B cell (primary cell): Measurements from ENCODE around the gene TENT4B. TPM values are rescaled to one million over a fixed set of nuclear protein-coding genes. Genes with fewer than 3 reads are reported as not detected.

Source experiments
- ATAC-seq: fragments of 200-7000 bp; cut with Tn5 transposase; one replicate; pipeline ENCODE4 v1.10.0; 2021; ENCODE audit warnings: low read depth, mild to moderate bottlenecking, moderate number of reproducible peaks, moderate library complexity
- CTCF ChIA-PET: fragments of 350-600 bp; sonication (Branson Sonifier 250); formaldehyde crosslinking; loops from one replicate; lab custom pipeline; 2021; ENCODE audit warnings: antibody characterized with exemption, inconsistent platforms; lab: Charles Lee
- POLR2A ChIA-PET: fragments of 350-600 bp; sonication (Branson Sonifier 250); formaldehyde crosslinking; loops from one replicate; lab custom pipeline; 2021; ENCODE audit warnings: antibody characterized with exemption; lab: Charles Lee
- DNase-seq: peaks from one replicate; pipeline ENCODE4 v3.0.0; 2013
- H2AFZ ChIP-seq: 2 replicates; pipeline ENCODE4 v1.6.1; 2012; ENCODE audit warnings: mild to moderate bottlenecking, low read depth, low read length; ENCODE audit not compliant: insufficient read depth, poor library complexity, severe bottlenecking
- H3K27ac ChIP-seq, 2 donors: 1 replicate in 1 of 2; 2 replicates in 1 of 2; pipeline ENCODE4 v1.5.1; 2012 to 2013; ENCODE audit warnings: low read length in 2 of 2, mild to moderate bottlenecking in 2 of 2, moderate library complexity in 1 of 2
- H3K27me3 ChIP-seq, 4 experiments: fragments of 200-600 bp in 1 of 4; sonication (generic) in 1 of 4; replicated peaks in 1 of 4; 1 replicate in 2 of 4; 2 replicates in 2 of 4; pipeline versions ENCODE4 v1.6.1 to v1.7.0; 2013 to 2016; ENCODE audit warnings: low read length in 3 of 4, mild to moderate bottlenecking in 2 of 4, mixed read lengths in 1 of 4, moderate library complexity in 1 of 4; ENCODE audit not compliant: insufficient read depth in 4 of 4, control insufficient read depth in 3 of 4; ENCODE audit errors: control extremely low read depth in 1 of 4
- H3K36me3 ChIP-seq, 2 experiments: replicated peaks in 1 of 2; 1 replicate in 1 of 2; 2 replicates in 1 of 2; pipeline versions ENCODE4 v1.6.1 to v1.7.1; 2013; ENCODE audit warnings: low read length in 1 of 2; ENCODE audit not compliant: insufficient read depth in 2 of 2, control insufficient read depth in 1 of 2; ENCODE audit errors: control extremely low read depth in 1 of 2, extremely low read depth in 1 of 2
- H3K4me1 ChIP-seq, 2 donors: fragments of 200-600 bp in 1 of 2; sonication (generic) in 1 of 2; 1 replicate in 1 of 2; 2 replicates in 1 of 2; pipeline versions ENCODE4 v1.5.1 to v1.6.1; 2013 to 2017; ENCODE audit warnings: low read length in 2 of 2; ENCODE audit not compliant: control insufficient read depth in 2 of 2, insufficient read depth in 2 of 2
- H3K4me2 ChIP-seq: replicated peaks from 2 replicates; pipeline ENCODE3; 2012; ENCODE audit warnings: mild to moderate bottlenecking, low read depth, low read length; ENCODE audit not compliant: poor library complexity, severe bottlenecking
- H3K4me3 ChIP-seq, 5 experiments: fragments of 200-600 bp in 1 of 5; sonication (generic) in 1 of 5; 1 replicate in 3 of 5; 2 replicates in 2 of 5; pipeline versions ENCODE4 v1.5.1 to v1.7.0; 2011 to 2016; ENCODE audit warnings: low read length in 4 of 5, mild to moderate bottlenecking in 4 of 5, low read depth in 2 of 5, control low read depth in 1 of 5, moderate library complexity in 1 of 5; ENCODE audit not compliant: insufficient read depth in 1 of 5; ENCODE audit errors: control extremely low read depth in 1 of 5, extremely low read depth in 1 of 5
- H3K79me2 ChIP-seq: fragments of 200-600 bp; sonication (generic); one replicate; pipeline ENCODE4 v1.6.0; 2016; ENCODE audit warnings: low read length; ENCODE audit not compliant: control insufficient read depth, insufficient read depth
- H3K9ac ChIP-seq: fragments of 200-600 bp; sonication (generic); 2 replicates; pipeline ENCODE4 v1.6.1; 2017; ENCODE audit warnings: mild to moderate bottlenecking, low read length, moderate library complexity
- H3K9me3 ChIP-seq, 3 donors: one replicate each; pipeline versions ENCODE4 v1.6.1 to v1.7.1; 2013; ENCODE audit warnings: low read length in 2 of 3; ENCODE audit not compliant: control insufficient read depth in 2 of 3, insufficient read depth in 1 of 3; ENCODE audit errors: control extremely low read depth in 1 of 3
- H4K20me1 ChIP-seq: 2 replicates; pipeline ENCODE4 v1.6.0; 2012; ENCODE audit warnings: mild to moderate bottlenecking, low read length; ENCODE audit not compliant: insufficient read depth, control insufficient read depth, poor library complexity, severe bottlenecking
- H3K27ac Mint-ChIP-seq: one replicate; pipeline ENCODE4 v1.8.0; 2021; ENCODE audit warnings: mixed read lengths
- H3K27me3 Mint-ChIP-seq: one replicate; pipeline ENCODE4 v1.8.0; 2021; ENCODE audit warnings: mixed read lengths
- H3K4me1 Mint-ChIP-seq: one replicate; pipeline ENCODE4 v1.8.0; 2021; ENCODE audit warnings: mixed read lengths
- H3K4me3 Mint-ChIP-seq: one replicate; pipeline ENCODE4 v1.8.0; 2021; ENCODE audit warnings: mixed read lengths
- H3K9me3 Mint-ChIP-seq: one replicate; pipeline ENCODE4 v1.8.0; 2022; ENCODE audit warnings: mixed read lengths; ENCODE audit not compliant: insufficient read depth
- CTCF ChIP-seq: fragments of 200-600 bp; IDR thresholded peaks from one replicate; pipeline ENCODE4 v1.8.0; 2022; ENCODE audit warnings: antibody characterized with exemption, mild to moderate bottlenecking
- EZH2 ChIP-seq: IDR thresholded peaks from 2 replicates; pipeline ENCODE4 v1.6.1; 2012; ENCODE audit warnings: borderline replicate concordance, low read depth, mild to moderate bottlenecking, moderate library complexity, low read length; ENCODE audit not compliant: insufficient read depth, poor library complexity, severe bottlenecking
- WGBS: methylation state at CpG from one replicate; pipeline ENCODE4 v1.1.5; 2013; ENCODE audit warnings: missing lambda C conversion rate; ENCODE audit not compliant: insufficient coverage; 5-methylcytosine and 5-hydroxymethylcytosine counted together
- intact Hi-C: fragments of 100-400 bp; cut with micrococcal nuclease; formaldehyde crosslinking; loops from one replicate; pipeline ENCODE4 v1.10.0; 2022
- polyA plus RNA-seq: library from polyadenylated mRNA; depleted of rRNA; stranded (reverse); fragments of >200 nt; gene quantifications from 2 replicates; pipeline ENCODE4 v1.2.3, GENCODE V29; 2012
- total RNA-seq, 2 donors: library from RNA; stranded (reverse); fragments of 120-200 nt in 1 of 2; gene quantifications; 1 replicate in 1 of 2; 2 replicates in 1 of 2; pipeline versions ENCODE4 v1.2.3 to v1.2.4, GENCODE V29; 2013 to 2022

The TENT4B gene
- total and polyA plus RNA-seq, 2 donors (not counting 1 experiment from before 2014, with no cell fraction given), result 6.1 to 17.1 TPM

- TF ChIP-seq CTCF (no peak), EZH2 (no peak)
- ChIA-PET CTCF (interaction anchor here (0.7 to 1.7 kb wide), 2 partner anchors 44 to 76 kb away, joined by 3 to 5 read pairs; no protein-coding TSS in a partner anchor), POLR2A (no interaction called here)
- H4K20me1 ChIP-seq, result no peaks in the 10 kb centered on the region
- H3K4me3 ChIP-seq, result no peak overlapping the region
- no peaks in the 10 kb centered on the region for H3K9me3 Mint-ChIP-seq
- H3K27ac ChIP-seq, result no peak overlapping the region
- peaks cover 0 to 5% of the 10 kb centered on the region in 2 donors for H3K4me1 ChIP-seq
- H3K36me3 ChIP-seq, result no peaks in the 10 kb centered on the region
- H3K27me3 ChIP-seq, result peaks cover 0 to 2% (median under 1%) of the 10 kb centered on the region in 4 experiments
- intact Hi-C loops, result no loop called here
- no peak overlapping the region for H3K27ac Mint-ChIP-seq
- DNase-seq (no peak), ATAC-seq (no peak)
- H3K27me3 Mint-ChIP-seq, result no peaks in the 10 kb centered on the region
- H2AFZ ChIP-seq, result no peak overlapping the region
- WGBS, result 90% methylated on average over 11 of the region's 15 CpGs
- no peak overlapping the region for H3K9ac ChIP-seq
- H3K4me3 Mint-ChIP-seq, result no peak overlapping the region
- H3K9me3 ChIP-seq, result peaks cover 0 to 3% (median 0%) of the 10 kb centered on the region in 3 donors
- H3K79me2 ChIP-seq, result no peaks in the 10 kb centered on the region
- no peak overlapping the region for H3K4me2 ChIP-seq
- peaks cover 8% of the 10 kb centered on the region for H3K4me1 Mint-ChIP-seq
These were observed 98.4 kb downstream of the TENT4B start for GRCh38 chr16:50251375-50252081.

- H3K9me3 Mint-ChIP-seq, result no peaks in the 10 kb centered on the region
- WGBS, result 97% methylated on average over 8 of the region's 9 CpGs
- Histone ChIP-seq H3K4me1 (no peaks in the 10 kb centered on the region), H3K4me3 (no peak overlapping the region), H3K27me3 (no peaks in the 10 kb centered on the region), H3K9ac (no peak overlapping the region), H3K36me3 (no peaks in the 10 kb centered on the region), H2AFZ (no peak overlapping the region), H3K9me3 (peaks cover 0 to 3% (median 0%) of the 10 kb centered on the region in 3 donors), H3K4me2 (no peak overlapping the region), H3K79me2 (no peaks in the 10 kb centered on the region), H3K27ac (no peak overlapping the region), H4K20me1 (no peaks in the 10 kb centered on the region)
- intact Hi-C loops, result no loop called here
- H3K4me1 Mint-ChIP-seq, result peaks cover 3% of the 10 kb centered on the region
- ATAC-seq (no peak), DNase-seq (no peak)
- no peak for TF ChIP-seq CTCF
- H3K4me3 Mint-ChIP-seq, result no peak overlapping the region
- ChIA-PET POLR2A (interaction anchor here (0.5 kb wide), 1 partner anchor 22 kb away, joined by 3 read pairs; no protein-coding TSS in a partner anchor), CTCF (no interaction called here)
- no peak overlapping the region for H3K27ac Mint-ChIP-seq
- no peaks in the 10 kb centered on the region for H3K27me3 Mint-ChIP-seq
These were observed 99.0 kb downstream of the TENT4B start for GRCh38 chr16:50252082-50252611.
